CD4-positive, alpha-beta T cell treated with Interleukin-21 for 1 hour (primary cell): ENCODE measurements around the gene KIF13A.
"Not testable (repeated sequence)": the region's sequence is repeated elsewhere in the genome, so short reads cannot be mapped to it uniquely, and the experiment has no call there.

Experiments
- DNase-seq: peaks from one replicate; pipeline ENCODE4 v3.0.0-alpha.2; 2020

The KIF13A gene

GRCh38 chr6:17894905-17895304, 92.5 kb downstream of the KIF13A start:
- DNase-seq = no peak

DNA sequence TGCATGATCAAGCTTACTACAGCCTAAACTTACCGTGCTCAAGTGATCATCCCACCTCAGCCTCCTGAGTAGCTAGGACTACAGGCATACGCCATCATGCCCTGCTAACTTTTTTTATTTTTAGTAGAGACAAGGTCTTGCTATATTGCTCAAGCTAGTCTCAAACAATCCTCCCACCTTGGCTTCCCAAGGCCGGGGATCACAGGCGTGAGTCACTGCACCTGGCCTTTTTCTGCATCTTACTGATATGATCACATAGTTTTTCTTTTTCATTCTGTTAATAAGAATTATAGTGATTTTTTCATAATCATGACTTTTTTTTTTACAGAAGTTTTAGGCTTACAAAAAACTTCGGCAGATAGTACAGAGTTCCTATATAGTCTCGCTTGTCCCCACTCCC, 93.2 kb downstream of the KIF13A start:
- DNase-seq = no peak

GRCh38 chr6:17892097-17892686, 95.2 kb downstream of the KIF13A start:
- DNase-seq = no peak

DNA sequence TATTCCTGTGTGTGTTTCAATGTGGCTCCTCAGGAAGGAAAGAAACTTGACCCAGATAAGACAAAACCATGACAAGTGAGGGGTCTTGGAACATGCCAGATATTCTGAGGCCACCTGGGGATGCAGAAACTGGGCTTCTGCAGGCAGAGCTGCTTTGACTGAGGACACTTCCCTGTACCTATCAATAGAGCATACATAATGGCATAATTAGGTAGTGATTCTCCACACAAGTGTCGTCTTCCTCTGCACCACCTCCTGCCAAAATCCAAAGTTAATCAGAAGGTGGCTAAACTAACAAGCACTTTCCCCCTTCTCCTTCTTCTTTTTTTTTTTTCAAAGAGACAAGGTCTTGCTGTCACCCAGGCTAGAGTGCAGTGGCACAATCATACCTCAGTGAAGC, 97.1 kb downstream of the KIF13A start:
- DNase-seq = no peak

GRCh38 chr6:17889777-17890176, 97.7 kb downstream of the KIF13A start:
- not testable (repeated sequence) for DNase-seq

GRCh38 chr6:17886891-17887290, 100.5 kb downstream of the KIF13A start:
- DNase-seq = no peak

- DNase-seq = no peak
Measured at GRCh38 chr6:17885889-17886576, 101.4 kb downstream of the KIF13A start.

GRCh38 chr6:17884498-17885478, 102.6 kb downstream of the KIF13A start:
- no peak for DNase-seq

GRCh38 chr6:17883665-17884497, 103.6 kb downstream of the KIF13A start:
- no peak for DNase-seq

DNA sequence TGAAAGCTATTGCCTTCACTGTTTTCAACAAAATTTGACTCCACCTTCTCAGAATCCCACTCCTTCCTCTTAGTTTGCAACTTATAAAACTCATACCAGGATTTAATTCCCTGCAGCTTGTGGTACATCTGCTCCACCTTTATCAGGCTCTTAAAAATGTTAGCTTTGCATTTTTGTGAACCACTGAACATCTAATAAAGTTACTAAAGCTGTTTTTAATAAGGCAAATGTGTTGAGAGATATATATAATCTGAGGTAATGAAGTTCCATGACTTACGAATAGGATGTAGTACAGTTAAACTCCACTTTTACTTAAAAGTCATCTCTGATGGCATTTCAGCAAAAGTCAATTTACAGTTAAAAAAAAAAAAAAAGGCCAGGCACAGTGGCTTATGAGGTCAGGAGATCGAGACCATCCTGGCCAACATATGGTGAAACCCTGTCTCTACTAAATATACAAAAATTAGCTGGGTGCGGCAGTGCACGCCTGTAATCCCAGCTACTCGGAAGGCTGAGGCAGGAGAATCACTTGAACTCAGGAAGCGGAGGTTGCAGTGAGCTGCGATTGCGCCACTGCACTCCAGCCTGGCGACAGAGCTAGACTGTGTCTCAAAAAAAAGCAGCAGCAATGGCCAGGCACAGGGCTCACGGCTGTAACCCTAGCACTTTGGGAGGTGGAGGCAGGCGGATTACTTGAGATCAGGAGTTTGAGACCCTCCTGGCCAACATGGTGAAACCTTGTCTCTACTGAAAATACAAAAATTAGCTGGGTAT, 106.2 kb downstream of the KIF13A start:
- DNase-seq = no peak

- no peak for DNase-seq
Measured at GRCh38 chr6:17879184-17879583, 108.3 kb downstream of the KIF13A start.

GRCh38 chr6:17878734-17879133, 108.7 kb downstream of the KIF13A start:
- DNase-seq = no peak

DNA sequence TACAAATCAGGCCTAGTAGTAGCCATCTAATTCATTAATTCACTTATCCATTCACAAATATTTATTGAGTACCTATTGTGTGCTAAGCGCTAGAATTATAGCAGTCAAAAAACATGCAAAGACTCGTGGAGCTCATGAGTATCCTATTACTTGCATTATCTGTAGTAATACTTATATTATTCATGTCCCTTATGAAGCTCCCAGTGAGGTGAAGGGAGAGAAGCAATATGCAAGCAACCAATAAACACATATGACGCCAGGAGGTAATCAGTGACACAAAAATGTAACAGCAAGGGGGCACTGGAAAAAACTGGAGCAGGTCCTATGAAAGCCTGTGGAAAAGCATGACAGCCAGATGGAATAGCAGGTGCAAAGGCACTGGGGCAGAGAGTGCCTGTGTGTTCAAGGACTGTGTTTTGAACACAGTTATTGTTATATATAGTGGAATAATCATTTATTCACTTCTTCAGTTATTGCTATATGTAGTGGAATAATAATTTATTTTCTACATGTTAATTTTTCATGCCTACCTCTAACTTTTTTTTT, 109.5 kb downstream of the KIF13A start:
- no peak for DNase-seq

DNA sequence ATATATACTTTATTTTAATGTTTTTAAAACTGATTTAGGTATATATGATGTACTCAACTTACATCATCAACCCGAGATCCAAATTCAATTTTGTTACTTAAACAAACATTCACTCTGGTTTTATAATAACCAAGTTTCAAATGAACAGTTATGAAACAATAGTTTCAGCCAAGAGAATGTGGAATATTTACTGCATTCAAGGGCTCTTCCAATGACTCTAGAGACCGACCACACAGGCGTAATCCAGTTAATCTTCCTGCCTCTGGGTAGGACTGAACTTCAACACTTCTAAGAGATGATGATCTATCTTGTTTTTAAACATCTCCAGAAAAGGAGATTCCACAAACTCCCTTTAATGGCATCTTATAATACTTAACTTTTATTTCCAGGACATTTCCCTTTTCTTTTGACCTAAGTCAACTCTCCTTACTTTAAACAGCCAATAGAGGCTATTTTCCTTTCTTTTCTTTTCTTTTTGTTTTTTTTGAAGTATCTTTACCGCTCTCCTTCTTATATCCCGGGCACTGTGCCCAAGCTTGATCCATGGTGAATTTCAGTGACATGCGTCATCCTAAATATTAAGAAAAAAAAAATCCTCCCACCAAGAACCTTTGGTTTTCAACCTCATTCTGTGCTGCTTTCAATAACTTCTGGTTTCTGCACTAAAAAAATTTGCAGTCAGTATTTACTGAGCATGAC, 110.1 kb downstream of the KIF13A start:
- no peak for DNase-seq

- no peak for DNase-seq
Measured at GRCh38 chr6:17874753-17875152, 112.7 kb downstream of the KIF13A start.

DNA sequence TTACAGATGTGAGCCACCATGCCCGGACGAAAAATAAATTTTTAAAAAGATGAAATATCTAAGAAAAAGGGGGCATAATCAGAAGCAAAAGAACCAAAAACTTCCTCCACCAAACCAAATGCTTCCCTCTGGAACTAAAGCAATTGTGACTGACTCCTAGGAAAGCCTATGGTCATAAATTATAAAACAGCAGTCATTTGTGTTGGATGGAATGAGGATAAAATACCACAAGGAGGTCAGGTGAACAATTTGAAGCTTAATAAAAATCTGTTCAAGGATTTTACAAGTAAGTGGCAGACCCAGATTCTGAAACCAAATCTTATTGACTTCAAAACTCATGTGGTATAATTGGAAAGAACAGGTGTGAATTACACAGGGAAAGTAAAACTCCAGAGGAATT, 114.5 kb downstream of the KIF13A start:
- no peak for DNase-seq

DNA sequence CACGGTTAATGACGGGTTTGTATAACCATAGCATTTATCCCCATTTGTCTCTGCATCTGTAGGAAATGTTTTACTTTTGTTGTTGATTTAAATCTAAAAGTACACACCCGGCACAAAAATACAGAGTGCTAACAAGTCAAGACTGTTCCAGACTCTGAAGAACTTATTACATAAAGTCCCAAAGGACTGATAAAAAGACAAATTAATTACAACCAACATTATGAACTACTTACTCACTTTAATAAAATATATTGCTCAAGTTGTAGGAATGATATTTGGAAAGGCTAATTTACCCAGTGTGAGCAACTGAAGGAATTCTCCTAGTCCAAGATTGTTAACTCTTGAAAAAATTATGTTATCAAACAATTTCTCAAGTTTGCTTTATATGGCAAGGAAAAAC, 115.6 kb downstream of the KIF13A start:
- no peak for DNase-seq

DNA sequence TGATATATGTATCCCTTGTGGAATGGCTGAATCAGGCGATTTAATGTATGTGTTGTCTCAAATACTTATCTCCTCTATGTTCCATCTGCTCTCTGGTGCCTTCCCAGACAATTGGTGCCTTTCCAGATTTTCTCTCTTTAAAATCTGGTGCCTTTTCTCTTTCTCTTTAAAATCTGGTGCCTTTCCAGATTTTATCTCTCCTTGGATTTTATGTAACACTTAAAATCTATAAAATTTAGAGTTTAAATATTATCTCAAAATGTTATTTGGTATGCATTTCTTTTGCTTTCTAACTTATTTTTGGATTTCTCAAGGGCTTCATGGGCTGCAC, 116.3 kb downstream of the KIF13A start:
- DNase-seq = no peak

- no peak for DNase-seq
Measured at GRCh38 chr6:17870300-17871188, 116.9 kb downstream of the KIF13A start.

- DNase-seq = no peak
Measured at GRCh38 chr6:17869753-17870050, 117.7 kb downstream of the KIF13A start.
